ENCODE data around the gene APOO. TPM values are rescaled to one million over a fixed set of nuclear protein-coding genes. Genes with fewer than 3 reads are reported as not detected.

APOO gene
- total and polyA plus RNA-seq, 2 of the 13 experiments (the other 11 are each of a cell fraction or from before 2014, with no cell fraction given), result 9.7 to 22.1 TPM

DNA sequence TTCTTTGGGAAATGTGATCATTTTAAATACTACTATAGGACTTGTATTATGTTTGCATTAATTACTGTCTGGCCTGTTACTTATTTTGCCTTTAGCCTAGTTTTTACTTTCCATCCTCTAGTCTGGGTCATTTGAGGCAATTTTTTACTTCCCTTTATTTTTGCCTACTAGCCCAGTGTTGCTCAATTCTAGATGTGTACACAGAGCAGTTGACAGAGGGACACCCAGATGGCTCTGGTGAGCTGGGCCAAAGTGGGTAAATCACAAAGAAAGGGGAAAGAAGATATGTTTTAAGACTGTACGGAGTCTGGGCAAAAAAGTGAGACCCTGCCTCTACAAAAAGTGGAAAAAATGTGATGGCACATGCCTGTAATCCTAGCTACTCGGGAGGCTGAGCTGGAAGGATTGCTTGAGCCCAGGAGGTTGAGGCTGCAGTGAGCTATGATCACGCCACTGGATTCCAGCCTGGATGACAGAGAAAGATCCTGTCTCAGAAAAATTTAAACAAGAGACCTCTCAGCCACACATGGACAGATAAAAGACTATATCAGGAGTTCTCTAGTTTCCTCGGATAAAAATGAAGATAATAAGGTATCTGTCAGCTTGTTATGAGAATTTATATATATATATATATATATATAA is 35.7 kb downstream of the APOO start (continued):
- TF ChIP-seq ZBTB3 (CRISPR knock-in tag; IDR thresholded peaks at IDR 0.05; ENCODE audit: borderline replicate concordance, low read depth), result no peak
- TF ChIP-seq SP2 (CRISPR knock-in tag; IDR thresholded peaks at IDR 0.05), result no peak
- TF ChIP-seq MLLT10 (CRISPR knock-in tag; IDR thresholded peaks at IDR 0.05), result no peak
- TF ChIP-seq SALL1 (CRISPR knock-in tag; IDR thresholded peaks at IDR 0.05), result peak; percentile 11; the same call in 1 of the 2 replicates

DNA sequence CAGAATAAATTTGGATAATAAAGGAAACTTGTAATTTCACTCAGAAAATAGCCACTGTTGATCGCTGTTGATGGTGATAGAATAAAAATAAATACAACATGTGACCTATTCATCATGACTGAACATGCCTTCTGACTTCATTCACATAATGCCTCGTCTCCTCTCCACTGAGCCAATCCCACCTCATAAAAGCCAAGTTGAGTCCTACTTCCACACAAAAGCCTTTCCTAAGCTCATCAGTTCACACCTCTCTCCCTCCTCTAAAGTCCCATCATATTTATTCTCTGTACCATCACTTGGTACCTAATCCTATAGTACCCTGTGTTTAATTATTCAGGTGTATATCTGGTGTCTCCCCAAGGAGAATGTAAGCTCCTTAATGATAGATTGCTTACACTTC is 37.7 kb downstream of the APOO start:
- H3K4me3 ChIP-seq (replicated peaks in 1 of 3; ENCODE audit: insufficient read depth in 1 of 3, low read depth in 2 of 3, low read length in 3 of 3), result no peak overlapping the region
- DNase-seq (ENCODE audit: low spot score), result no peak
- peaks cover 21% of the 10 kb centered on the region for H3K4me1 ChIP-seq (ENCODE audit: insufficient read depth, low read length)
- no peaks in the 10 kb centered on the region for H4K20me1 ChIP-seq (ENCODE audit: insufficient read depth, low read length)
- no peak overlapping the region for H2AFZ ChIP-seq (ENCODE audit: low read length)
- H3K79me2 ChIP-seq (ENCODE audit: insufficient read depth, low read length), result no peaks in the 10 kb centered on the region
- TF ChIP-seq ZNF775 (CRISPR knock-in tag; IDR thresholded peaks at IDR 0.05; ENCODE audit: borderline replicate concordance) (no peak), ZIK1 (CRISPR knock-in tag; IDR thresholded peaks at IDR 0.05; ENCODE audit: borderline replicate concordance, low read depth) (no peak), ZEB1 (IDR thresholded peaks at IDR 0.05; ENCODE audit: insufficient replicate concordance, low read depth) (no peak), EP300 (IDR thresholded peaks at IDR 0.05; ENCODE audit: low read depth in 2 of 2, low read length in 2 of 2) (no peak), EP300 (CRISPR knock-in tag; IDR thresholded peaks at IDR 0.05; ENCODE audit: borderline replicate concordance) (no peak), ZNF274 (CRISPR knock-in tag; IDR thresholded peaks at IDR 0.05) (no peak)
- TF ChIP-seq, protein P1, sequence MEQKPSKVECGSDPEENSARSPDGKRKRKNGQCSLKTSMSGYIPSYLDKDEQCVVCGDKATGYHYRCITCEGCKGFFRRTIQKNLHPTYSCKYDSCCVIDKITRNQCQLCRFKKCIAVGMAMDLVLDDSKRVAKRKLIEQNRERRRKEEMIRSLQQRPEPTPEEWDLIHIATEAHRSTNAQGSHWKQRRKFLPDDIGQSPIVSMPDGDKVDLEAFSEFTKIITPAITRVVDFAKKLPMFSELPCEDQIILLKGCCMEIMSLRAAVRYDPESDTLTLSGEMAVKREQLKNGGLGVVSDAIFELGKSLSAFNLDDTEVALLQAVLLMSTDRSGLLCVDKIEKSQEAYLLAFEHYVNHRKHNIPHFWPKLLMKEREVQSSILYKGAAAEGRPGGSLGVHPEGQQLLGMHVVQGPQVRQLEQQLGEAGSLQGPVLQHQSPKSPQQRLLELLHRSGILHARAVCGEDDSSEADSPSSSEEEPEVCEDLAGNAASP (CRISPR knock-in tag; IDR thresholded peaks at IDR 0.05; ENCODE audit: borderline replicate concordance), result no peak
- TF ChIP-seq, protein P2, sequence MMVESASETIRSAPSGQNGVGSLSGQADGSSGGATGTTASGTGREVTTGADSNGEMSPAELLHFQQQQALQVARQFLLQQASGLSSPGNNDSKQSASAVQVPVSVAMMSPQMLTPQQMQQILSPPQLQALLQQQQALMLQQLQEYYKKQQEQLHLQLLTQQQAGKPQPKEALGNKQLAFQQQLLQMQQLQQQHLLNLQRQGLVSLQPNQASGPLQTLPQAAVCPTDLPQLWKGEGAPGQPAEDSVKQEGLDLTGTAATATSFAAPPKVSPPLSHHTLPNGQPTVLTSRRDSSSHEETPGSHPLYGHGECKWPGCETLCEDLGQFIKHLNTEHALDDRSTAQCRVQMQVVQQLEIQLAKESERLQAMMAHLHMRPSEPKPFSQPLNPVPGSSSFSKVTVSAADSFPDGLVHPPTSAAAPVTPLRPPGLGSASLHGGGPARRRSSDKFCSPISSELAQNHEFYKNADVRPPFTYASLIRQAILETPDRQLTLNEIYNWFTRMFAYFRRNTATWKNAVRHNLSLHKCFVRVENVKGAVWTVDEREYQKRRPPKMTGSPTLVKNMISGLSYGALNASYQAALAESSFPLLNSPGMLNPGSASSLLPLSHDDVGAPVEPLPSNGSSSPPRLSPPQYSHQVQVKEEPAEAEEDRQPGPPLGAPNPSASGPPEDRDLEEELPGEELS (CRISPR knock-in tag; IDR thresholded peaks at IDR 0.05), result no peak
- TF ChIP-seq, protein P3, sequence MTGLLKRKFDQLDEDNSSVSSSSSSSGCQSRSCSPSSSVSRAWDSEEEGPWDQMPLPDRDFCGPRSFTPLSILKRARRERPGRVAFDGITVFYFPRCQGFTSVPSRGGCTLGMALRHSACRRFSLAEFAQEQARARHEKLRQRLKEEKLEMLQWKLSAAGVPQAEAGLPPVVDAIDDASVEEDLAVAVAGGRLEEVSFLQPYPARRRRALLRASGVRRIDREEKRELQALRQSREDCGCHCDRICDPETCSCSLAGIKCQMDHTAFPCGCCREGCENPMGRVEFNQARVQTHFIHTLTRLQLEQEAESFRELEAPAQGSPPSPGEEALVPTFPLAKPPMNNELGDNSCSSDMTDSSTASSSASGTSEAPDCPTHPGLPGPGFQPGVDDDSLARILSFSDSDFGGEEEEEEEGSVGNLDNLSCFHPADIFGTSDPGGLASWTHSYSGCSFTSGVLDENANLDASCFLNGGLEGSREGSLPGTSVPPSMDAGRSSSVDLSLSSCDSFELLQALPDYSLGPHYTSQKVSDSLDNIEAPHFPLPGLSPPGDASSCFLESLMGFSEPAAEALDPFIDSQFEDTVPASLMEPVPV (CRISPR knock-in tag; IDR thresholded peaks at IDR 0.05), result no peak
- no peak overlapping the region for H3K9ac ChIP-seq (ENCODE audit: insufficient read depth, low read depth, low read length)
- in situ Hi-C loops (cut with HindIII; ENCODE audit: extremely low pct_ligation_motif_present, low pct_unique_long_range_greater_than_20kb) (no loop called here), intact Hi-C loops (cut with micrococcal nuclease; ENCODE audit: unreplicated experiment) (no loop called here)
- no peak overlapping the region for H3K27ac ChIP-seq (ENCODE audit: extremely low read length, insufficient read depth, low read length)
- H3K9me3 ChIP-seq (ENCODE audit: low read length), result no peaks in the 10 kb centered on the region
- FAIRE-seq, result no peak
- no peak overlapping the region for H3K4me2 ChIP-seq (ENCODE audit: low read depth, low read length)
- no peaks in the 10 kb centered on the region for H3K36me3 ChIP-seq (replicated peaks in 1 of 2; ENCODE audit: control insufficient read depth in 1 of 2, insufficient read depth in 2 of 2, low read length in 2 of 2)
- no TSS peak for BruUV-seq (replicated peaks)
- WGBS (ENCODE audit: low lambda C conversion rate), result 100% methylated on average over 2 of the region's 2 CpGs
- ChIA-PET POLR2A (interaction anchor here (0.8 kb wide), 1 partner anchor 87 kb away, joined by 3 read pairs; the partner anchor contains the start of gene SAT1), CTCF (ENCODE audit: low intra/inter-chr PET ratio, low total read pairs) (no interaction called here)
- no peaks in the 10 kb centered on the region for H3K27me3 ChIP-seq (ENCODE audit: control insufficient read depth in 1 of 2, insufficient read depth in 2 of 2, low read length in 2 of 2)
- ATAC-seq, result no peak
